Right lung (tissue), 5 donors: ENCODE measurements around the gene LRRC42. TPM values are rescaled to one million over a fixed set of nuclear protein-coding genes. Genes with fewer than 3 reads are reported as not detected.
"Not testable (repeated sequence)": the region's sequence is repeated elsewhere in the genome, so short reads cannot be mapped to it uniquely, and the experiment has no call there.

ENCODE experiments used
- DNase-seq, 2 donors: peaks; one replicate each; pipeline ENCODE4 v3.0.0-alpha.2; 2013
- polyA plus RNA-seq, 5 donors: library from polyadenylated mRNA; unstranded; fragments of 120-200 nt; gene quantifications; one replicate each; pipeline versions ENCODE4 v1.2.1 to v1.2.3, GENCODE V29; 2013; ENCODE audit warnings: inconsistent platforms in 1 of 5, low replicate concordance in 1 of 5; ENCODE audit not compliant: insufficient read length in 5 of 5, insufficient read depth in 1 of 5

Gene LRRC42
- polyA plus RNA-seq, 5 donors, result 31.5 to 38.9 (median 35.1) TPM

- no peak for DNase-seq
These were observed 57.1 kb downstream of the LRRC42 start for GRCh38 chr1:54003249-54003646.

DNA sequence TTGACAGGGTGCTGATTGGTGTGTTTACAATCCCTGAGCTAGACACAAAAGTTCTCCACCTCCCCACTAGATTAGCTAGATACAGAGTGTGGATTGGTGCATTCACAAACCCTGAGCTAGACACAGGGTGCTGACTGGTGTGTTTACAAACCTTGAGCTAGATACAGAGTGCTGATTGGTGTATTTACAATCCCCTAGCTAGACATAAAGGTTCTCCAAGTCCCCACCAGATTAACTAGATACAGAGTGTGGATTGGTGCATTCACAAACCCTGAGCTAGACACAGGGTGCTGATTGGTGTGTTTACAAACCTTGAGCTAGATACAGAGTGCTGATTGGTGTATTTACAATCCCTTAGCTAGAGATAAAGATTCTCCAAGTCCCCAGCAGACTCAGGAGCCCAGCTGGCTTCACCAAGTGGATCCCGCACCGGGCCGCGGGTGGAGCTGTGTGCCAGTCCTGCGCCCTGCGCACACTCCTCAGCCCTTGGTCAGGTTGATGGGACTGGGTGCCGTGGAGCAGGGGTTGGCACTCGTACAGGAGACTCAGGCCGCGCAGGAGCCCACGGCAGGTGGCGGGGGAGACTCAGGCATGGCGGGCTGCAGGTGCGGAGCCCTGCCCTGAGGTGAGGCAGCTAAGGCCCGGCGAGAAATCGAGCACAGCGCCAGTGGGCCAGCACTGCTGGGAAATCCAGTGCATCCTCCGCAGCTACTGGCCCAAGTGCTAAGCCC, 57.8 kb downstream of the LRRC42 start:
- not testable (repeated sequence) for DNase-seq

- no peak for DNase-seq
These were observed 58.4 kb downstream of the LRRC42 start for GRCh38 chr1:54004481-54005049.

GRCh38 chr1:54006508-54006907, 60.4 kb downstream of the LRRC42 start:
- no peak for DNase-seq

- DNase-seq, result no peak
These were observed 61.5 kb downstream of the LRRC42 start for GRCh38 chr1:54007613-54008012.

GRCh38 chr1:54008876-54009275, 62.7 kb downstream of the LRRC42 start:
- DNase-seq, result no peak

DNA sequence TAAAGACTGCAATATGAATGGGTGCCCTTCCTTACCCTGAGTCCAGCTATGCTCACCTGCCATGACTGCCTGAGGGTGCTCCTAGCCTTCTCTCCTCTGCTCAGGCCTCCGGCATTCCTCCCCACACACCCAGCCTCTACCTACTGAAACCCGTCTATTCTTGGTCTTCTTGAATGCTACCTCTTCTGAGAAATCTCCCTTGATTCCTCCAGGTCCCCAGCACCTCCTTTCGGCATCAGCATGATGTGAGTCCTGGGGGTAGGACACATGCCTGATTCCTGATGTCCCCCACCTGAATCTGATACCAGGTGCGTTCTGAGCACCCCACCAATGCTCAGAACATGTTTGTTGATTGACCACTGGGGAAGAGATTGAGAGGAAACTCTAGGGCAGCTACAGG, 63.3 kb downstream of the LRRC42 start:
- no peak for DNase-seq

- DNase-seq, result no peak
These were observed 64.4 kb downstream of the LRRC42 start for GRCh38 chr1:54010415-54011117.

GRCh38 chr1:54011316-54012007, 65.3 kb downstream of the LRRC42 start:
- DNase-seq, result no peak

GRCh38 chr1:54012008-54012325, 65.8 kb downstream of the LRRC42 start:
- DNase-seq, result no peak

DNA sequence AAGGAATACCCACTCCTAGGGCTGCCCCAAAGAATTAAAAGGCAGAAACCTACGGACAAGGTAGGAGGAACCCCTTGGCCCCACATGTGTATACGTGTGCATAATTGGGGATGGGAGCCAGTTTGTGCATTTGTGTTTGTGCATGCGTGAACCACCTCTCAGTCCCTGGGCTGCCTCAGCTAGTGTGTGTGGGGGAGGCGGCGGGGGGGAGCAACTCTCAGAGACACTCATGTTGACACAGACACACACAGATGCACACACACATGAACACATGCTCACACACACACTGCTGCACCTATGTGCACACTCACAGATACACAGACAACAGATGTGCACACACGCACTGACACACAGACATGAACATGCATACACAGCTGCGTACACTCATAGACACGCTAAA, 66.7 kb downstream of the LRRC42 start:
- DNase-seq, result no peak

DNA sequence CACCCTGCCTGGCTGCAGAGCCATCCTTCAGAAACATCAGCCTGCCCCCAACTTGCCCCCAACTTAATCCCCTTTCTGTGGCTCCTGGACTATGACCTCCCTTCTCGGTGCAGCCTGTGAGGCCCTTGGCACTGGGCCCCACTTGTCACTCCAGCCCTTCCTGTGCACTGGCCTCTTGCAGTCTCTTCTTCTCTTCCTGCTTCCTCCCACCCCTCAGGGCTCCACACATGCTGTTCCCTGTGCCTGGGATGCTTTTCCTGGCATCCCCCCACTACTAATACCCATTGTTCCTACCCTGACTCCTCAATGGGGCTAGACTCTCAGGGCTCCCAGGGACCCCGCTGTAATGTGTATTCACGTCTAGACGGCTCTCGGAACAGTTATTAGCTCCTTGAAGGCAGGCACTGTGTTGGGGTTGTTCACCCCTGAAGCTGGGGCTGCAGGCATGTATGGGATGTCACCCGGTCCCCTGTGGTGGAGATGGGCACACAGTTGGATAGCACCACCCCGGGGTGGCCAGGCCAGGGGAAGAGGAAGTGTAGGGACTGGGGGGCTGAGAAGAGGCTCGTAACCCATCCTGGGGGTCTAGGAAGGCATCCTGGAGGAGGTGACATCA, 67.4 kb downstream of the LRRC42 start:
- no peak for DNase-seq

DNA sequence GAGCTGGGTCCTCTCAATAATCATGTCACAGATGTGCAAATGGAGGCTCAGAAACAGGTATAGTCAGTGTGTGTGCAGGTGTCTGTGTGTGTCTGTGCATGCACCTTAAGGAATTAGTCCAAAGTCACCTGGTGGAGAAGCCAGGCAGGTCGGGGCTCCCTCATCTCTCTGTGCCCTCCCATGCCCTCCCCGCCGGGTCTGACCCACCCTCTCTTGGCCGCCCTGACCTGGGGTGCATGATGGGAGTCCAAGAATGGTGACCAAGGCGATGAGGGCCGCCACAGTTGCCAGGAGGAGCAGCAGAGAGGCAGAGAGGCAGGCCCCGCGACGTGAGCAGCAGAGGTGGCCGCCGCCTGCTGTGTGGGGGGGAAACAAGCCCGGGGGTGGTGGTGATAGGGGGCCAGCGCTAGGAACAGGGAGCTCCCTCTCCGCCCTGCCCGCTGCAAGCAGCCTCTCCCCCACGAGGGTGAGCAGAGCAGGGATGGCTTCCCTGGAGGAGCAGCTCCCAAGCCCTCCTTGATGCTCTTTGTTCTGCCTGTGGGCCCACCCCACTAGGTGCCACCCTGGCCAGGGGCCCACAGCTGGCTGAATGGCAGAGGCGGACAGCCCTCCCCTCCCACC, 68.0 kb downstream of the LRRC42 start:
- no peak for DNase-seq

DNA sequence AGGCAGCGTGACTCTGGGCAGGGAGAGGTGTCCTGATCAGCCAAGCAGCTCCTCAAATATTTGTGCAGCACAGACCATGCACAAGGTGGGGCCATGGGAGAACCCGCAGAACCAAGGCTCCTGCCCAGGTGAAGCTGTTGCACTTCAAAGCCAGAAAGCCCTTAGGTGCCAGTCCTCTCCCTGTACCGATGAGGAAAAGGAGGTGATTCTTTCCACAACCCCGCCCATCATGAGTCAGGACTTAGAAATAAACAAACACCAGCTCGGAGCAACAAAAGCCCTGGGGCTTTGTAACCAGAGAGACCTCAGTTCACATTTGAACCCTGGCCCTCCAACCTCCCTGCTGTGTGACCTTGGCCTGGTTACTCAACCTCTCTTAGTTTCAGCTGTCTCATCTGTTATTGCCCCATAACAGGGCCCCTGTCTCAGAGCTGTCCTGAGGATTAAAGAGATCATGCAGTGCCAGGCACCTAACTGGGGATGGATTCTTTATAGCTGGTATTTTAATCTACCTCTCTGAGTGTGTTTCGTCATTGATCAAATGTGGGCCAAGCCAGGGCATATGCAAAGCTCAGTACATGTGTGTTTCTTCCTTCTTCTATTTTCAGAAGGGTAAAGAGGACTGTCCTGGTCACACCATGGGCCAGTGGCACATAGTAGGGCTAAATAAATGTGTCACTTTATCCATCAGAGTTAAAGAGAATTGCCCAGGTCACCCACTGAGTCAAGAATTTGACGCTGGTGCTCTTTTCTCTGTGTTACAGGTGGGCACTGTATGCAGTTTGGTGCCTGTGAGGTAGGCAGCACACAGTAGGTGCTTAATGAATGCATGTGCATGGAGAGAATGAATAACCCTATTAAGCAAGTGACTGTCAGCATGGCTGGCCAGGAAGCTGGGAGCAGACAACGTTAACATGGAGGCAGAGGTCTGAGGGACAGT, 70.5 kb downstream of the LRRC42 start:
- DNase-seq, result no peak

Other genes starting within 250 kb of the LRRC42 start
- under 1 TPM in 3 of 5 donors, not detected in 2; 0.06 to 0.10 (median 0.06) TPM for gene GLIS1, start 207.2 kb upstream of the LRRC42 start, polyA plus RNA-seq
- gene NDC1, start 108.1 kb upstream of the LRRC42 start, polyA plus RNA-seq, result 10 to 100 TPM; 17.1 to 31.3 (median 22.1) TPM
- gene YIPF1, start 56.6 kb upstream of the LRRC42 start, polyA plus RNA-seq, result 10 to 100 TPM; 25.5 to 28.3 (median 26.7) TPM
- gene DIO1, start 52.2 kb upstream of the LRRC42 start, polyA plus RNA-seq, result under 1 TPM; 0.39 to 0.95 (median 0.77) TPM
- gene IFT25, start 651 bp upstream of the LRRC42 start, polyA plus RNA-seq, result 10 to 100 TPM; 46.0 to 75.0 (median 53.2) TPM
- gene LDLRAD1, start 71.8 kb downstream of the LRRC42 start, polyA plus RNA-seq, result 1 to 10 TPM in 4 of 5 donors, under 1 TPM in 1; 0.67 to 8.2 (median 4.0) TPM
- gene TMEM59, start 106.9 kb downstream of the LRRC42 start, polyA plus RNA-seq, result 100 to 1,000 TPM; 257 to 347 (median 298) TPM
- 10 to 100 TPM in 4 of 5 donors, 1 to 10 TPM in 1; 8.5 to 13.0 (median 11.9) TPM for gene TCEANC2, start 107.3 kb downstream of the LRRC42 start, polyA plus RNA-seq
- under 1 TPM in 1 of 5 donors, not detected in 4; 0.06 TPM for gene CDCP2, start 206.7 kb downstream of the LRRC42 start, polyA plus RNA-seq